Mucosa of rectum (tissue), 2 donors: ENCODE measurements around the gene RALGAPA1.

Experiments
- H3K27ac ChIP-seq, 2 donors: one replicate each; pipeline ENCODE4 v1.7.0; 2013; ENCODE audit warnings: inconsistent platforms in 2 of 2, low read depth in 2 of 2, low read length in 2 of 2
- H3K27me3 ChIP-seq, 2 donors: one replicate each; pipeline ENCODE4 v1.7.0; 2013; ENCODE audit warnings: low read length in 2 of 2; ENCODE audit not compliant: control insufficient read depth in 2 of 2, insufficient read depth in 2 of 2
- H3K36me3 ChIP-seq, 2 donors: one replicate each; pipeline ENCODE4 v1.7.0; 2013; ENCODE audit warnings: low read length in 2 of 2; ENCODE audit not compliant: control insufficient read depth in 2 of 2, insufficient read depth in 2 of 2
- H3K4me1 ChIP-seq, 2 donors: one replicate each; pipeline ENCODE4 v1.7.0; 2013; ENCODE audit warnings: low read length in 2 of 2, mild to moderate bottlenecking in 1 of 2; ENCODE audit not compliant: control insufficient read depth in 2 of 2, insufficient read depth in 2 of 2
- H3K4me3 ChIP-seq, 2 donors: one replicate each; pipeline ENCODE4 v1.7.0; 2013; ENCODE audit warnings: low read length in 2 of 2
- H3K9ac ChIP-seq, 2 donors: one replicate each; pipeline ENCODE4 v1.7.0; 2013; ENCODE audit warnings: low read length in 2 of 2, low read depth in 1 of 2, mild to moderate bottlenecking in 1 of 2
- H3K9me3 ChIP-seq, 2 donors: one replicate each; pipeline ENCODE4 v1.7.0; 2013; ENCODE audit warnings: low read length in 2 of 2; ENCODE audit not compliant: control insufficient read depth in 2 of 2
- donor health status: healthy.
- donor health status: Normal muscosa, but diverticular disease.

The RALGAPA1 gene

GRCh38 chr14:35506461-35506860 is 302.6 kb downstream of the RALGAPA1 start:
- Histone ChIP-seq H3K9me3 (no peaks in the 10 kb centered on the region), H3K36me3 (no peaks in the 10 kb centered on the region), H3K9ac (no peak overlapping the region), H3K4me3 (no peak overlapping the region), H3K27me3 (no peaks in the 10 kb centered on the region), H3K27ac (no peak overlapping the region), H3K4me1 (no peaks in the 10 kb centered on the region)

- no peaks in the 10 kb centered on the region for H3K36me3 ChIP-seq
- H3K27ac ChIP-seq = no peak overlapping the region
- H3K4me3 ChIP-seq = no peak overlapping the region
- no peaks in the 10 kb centered on the region for H3K9me3 ChIP-seq
- H3K9ac ChIP-seq = no peak overlapping the region
- no peaks in the 10 kb centered on the region for H3K4me1 ChIP-seq
- no peaks in the 10 kb centered on the region for H3K27me3 ChIP-seq
These were observed 304.8 kb downstream of the RALGAPA1 start for GRCh38 chr14:35504260-35504659.

DNA sequence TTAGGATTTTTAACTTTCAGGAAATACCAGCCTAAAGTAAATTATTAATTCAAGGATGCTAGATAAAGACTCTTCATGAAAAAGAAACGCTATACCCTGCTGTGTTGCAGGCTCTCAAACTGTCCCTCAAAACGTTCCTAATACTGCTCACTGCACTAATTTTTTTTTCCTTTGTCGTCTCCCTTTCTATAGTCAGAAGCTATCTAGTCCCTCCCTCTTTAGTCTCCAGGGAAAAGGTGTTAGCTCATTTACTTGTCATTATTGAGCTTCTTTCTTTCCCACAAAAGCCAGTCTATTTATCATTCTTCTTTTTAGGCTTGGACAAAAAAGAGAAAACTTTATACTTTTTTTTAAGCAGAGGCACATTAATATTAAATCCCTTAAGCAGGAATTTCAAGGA is 305.4 kb downstream of the RALGAPA1 start:
- Histone ChIP-seq H3K9me3 (no peaks in the 10 kb centered on the region), H3K27me3 (no peaks in the 10 kb centered on the region), H3K4me3 (no peak overlapping the region), H3K36me3 (no peaks in the 10 kb centered on the region), H3K9ac (no peak overlapping the region), H3K27ac (no peak overlapping the region), H3K4me1 (no peaks in the 10 kb centered on the region)

DNA sequence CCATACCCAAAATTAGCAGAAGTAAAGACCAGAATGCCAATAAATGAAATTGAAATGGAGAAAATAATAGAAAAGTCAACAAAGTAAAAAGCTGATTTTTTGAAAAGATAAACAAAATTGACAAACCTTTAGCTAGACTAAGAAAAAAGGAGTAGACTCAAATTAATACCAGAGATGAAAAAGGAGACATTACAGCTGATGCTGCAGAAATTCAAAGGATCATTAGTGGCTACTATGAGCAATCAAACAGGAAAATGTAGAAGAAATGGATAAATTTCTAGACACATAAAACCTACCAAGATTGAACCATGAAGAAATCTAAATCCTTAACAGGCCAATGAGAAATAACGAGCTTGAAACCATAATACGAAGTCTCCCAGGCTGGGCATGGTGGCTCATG is 309.9 kb downstream of the RALGAPA1 start:
- no peaks in the 10 kb centered on the region for H3K4me1 ChIP-seq
- H3K9me3 ChIP-seq = no peaks in the 10 kb centered on the region
- H3K9ac ChIP-seq = no peak overlapping the region
- H3K27ac ChIP-seq = no peak overlapping the region
- no peak overlapping the region for H3K4me3 ChIP-seq
- no peaks in the 10 kb centered on the region for H3K27me3 ChIP-seq
- H3K36me3 ChIP-seq = no peaks in the 10 kb centered on the region

GRCh38 chr14:35495278-35495677 is 313.8 kb downstream of the RALGAPA1 start:
- Histone ChIP-seq H3K4me1 (no peaks in the 10 kb centered on the region), H3K27me3 (no peaks in the 10 kb centered on the region), H3K9me3 (no peaks in the 10 kb centered on the region), H3K27ac (no peak overlapping the region), H3K36me3 (no peaks in the 10 kb centered on the region), H3K9ac (no peak overlapping the region), H3K4me3 (no peak overlapping the region)

- Histone ChIP-seq H3K4me3 (no peak overlapping the region), H3K9ac (no peak overlapping the region), H3K27ac (no peak overlapping the region), H3K36me3 (no peaks in the 10 kb centered on the region), H3K4me1 (no peaks in the 10 kb centered on the region), H3K9me3 (no peaks in the 10 kb centered on the region), H3K27me3 (peaks cover 0 to 2% of the 10 kb centered on the region in 2 donors)
These were observed 316.5 kb downstream of the RALGAPA1 start for GRCh38 chr14:35492569-35493014.
